OCI-LY1 (cell line): ENCODE data around the gene WDR5.

Experiments
- CTCF ChIP-seq: fragments of 200-600 bp; sonication (generic), shearing (Covaris generic); IDR thresholded peaks from 2 replicates; pipeline ENCODE4 v1.5.1; 2017; ENCODE audit warnings: mild to moderate bottlenecking, antibody characterized with exemption, low read length, moderate library complexity, mixed read lengths
- EZH2 ChIP-seq: fragments of 200-600 bp; sonication (generic), shearing (Covaris generic); IDR thresholded peaks from 2 replicates; pipeline ENCODE4 v1.8.0; 2017; ENCODE audit warnings: borderline replicate concordance, mixed run types, mild to moderate bottlenecking, antibody characterized with exemption, low read length, moderate library complexity, mixed read lengths

DNA sequence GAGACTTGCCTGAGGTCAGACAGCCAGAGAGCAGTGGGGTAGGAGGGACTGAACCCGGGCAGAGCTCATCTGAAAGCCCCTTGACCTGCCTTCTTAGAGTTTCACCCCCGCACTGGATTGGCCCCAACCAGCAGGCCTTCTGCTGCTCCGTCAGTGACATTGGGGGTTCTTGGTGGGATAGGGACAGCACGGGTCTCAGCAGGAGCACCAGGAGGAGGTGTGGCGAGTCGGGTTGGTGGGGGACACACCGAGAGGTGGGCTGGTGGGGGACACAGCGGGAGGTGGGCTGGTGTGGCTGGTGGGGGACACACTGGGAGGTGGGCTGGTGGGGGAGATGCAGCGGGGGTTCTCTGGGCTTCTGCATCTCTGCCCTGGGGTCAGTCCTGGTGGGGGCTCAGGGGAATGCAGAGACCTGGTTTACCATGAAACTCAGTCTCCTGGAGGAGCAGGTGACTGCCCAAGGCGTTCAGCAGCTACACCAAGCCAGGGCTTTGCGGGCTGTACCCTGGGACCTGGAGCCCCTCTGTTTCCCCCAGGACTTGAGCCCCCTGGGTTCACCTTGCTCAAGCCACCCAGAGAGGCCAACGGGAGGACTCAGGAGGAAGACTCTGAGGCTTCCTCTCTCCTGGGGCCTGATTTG is 56.5 kb downstream of the WDR5 start:
- TF ChIP-seq CTCF (no peak), EZH2 (no peak)
